GM12878 (cell line): ENCODE measurements around the gene STRA6.

ENCODE experiments used
- ATF2 ChIP-seq: IDR thresholded peaks from 2 replicates; pipeline ENCODE4 v1.6.1; 2012; ENCODE audit warnings: low read length, inconsistent platforms
- BCL11A ChIP-seq: IDR thresholded peaks from 2 replicates; pipeline ENCODE4 v1.6.1; 2011; ENCODE audit warnings: low read depth, low read length
- CTCF ChIP-seq, 3 experiments: IDR thresholded peaks in 2 of 3; conservative IDR thresholded peaks in 1 of 3; 2 replicates each; pipeline ENCODE4 v1.5.1; 2011; ENCODE audit warnings: low read depth in 3 of 3, low read length in 3 of 3, mild to moderate bottlenecking in 3 of 3, control low read depth in 2 of 3, moderate library complexity in 2 of 3, inconsistent platforms in 1 of 3, mixed read lengths in 1 of 3; ENCODE audit not compliant: control insufficient read depth in 2 of 3, insufficient read depth in 1 of 3; ENCODE audit errors: extremely low read depth in 1 of 3
- MXI1 ChIP-seq: fragments of 150-350 bp; IDR thresholded peaks from 2 replicates; pipeline ENCODE4 v1.6.1; 2011; ENCODE audit warnings: low read depth, mild to moderate bottlenecking, inconsistent platforms, low read length, improper control_type of control experiment
- MYC ChIP-seq: IDR thresholded peaks from 2 replicates; pipeline ENCODE4 v1.6.1; 2011; ENCODE audit warnings: mild to moderate bottlenecking, low read length, moderate library complexity, inconsistent platforms; ENCODE audit not compliant: insufficient read depth, insufficient replicate concordance, insufficient read length, severe bottlenecking
- POLR2A ChIP-seq: IDR thresholded peaks from 2 replicates; pipeline ENCODE4 v1.6.1; 2011; ENCODE audit warnings: low read depth, mild to moderate bottlenecking, low read length
- POLR2AphosphoS2 ChIP-seq: IDR thresholded peaks from 2 replicates; pipeline ENCODE4 v1.6.1; 2011; ENCODE audit warnings: low read depth, mild to moderate bottlenecking, low read length, improper control_type of control experiment, moderate library complexity
- RAD21 ChIP-seq: IDR thresholded peaks from 2 replicates; pipeline ENCODE4 v1.6.1; 2011; ENCODE audit warnings: mild to moderate bottlenecking, low read depth, low read length, moderate library complexity; ENCODE audit not compliant: insufficient read depth
- SPI1 ChIP-seq: IDR thresholded peaks from 2 replicates; pipeline ENCODE4 v1.6.1; 2011; ENCODE audit warnings: low read depth, mild to moderate bottlenecking, low read length, moderate library complexity, borderline replicate concordance; ENCODE audit not compliant: insufficient read depth
- TAF1 ChIP-seq: IDR thresholded peaks from 2 replicates; pipeline ENCODE4 v1.6.1; 2011; ENCODE audit warnings: mild to moderate bottlenecking, low read depth, low read length, borderline replicate concordance

- TF ChIP-seq CTCF (IDR thresholded peaks at IDR 0.05 in 2 of 3, conservative IDR thresholded peaks at IDR 0.05 in 1 of 3; ENCODE audit: control insufficient read depth in 2 of 3, extremely low read depth in 1 of 3, insufficient read depth in 1 of 3, low read depth in 3 of 3, low read length in 3 of 3): no peak
- TF ChIP-seq BCL11A: no peak
- TF ChIP-seq POLR2AphosphoS2: no peak
- no peak for TF ChIP-seq ATF2
- no peak for TF ChIP-seq MXI1
- no peak for TF ChIP-seq TAF1
- no peak for TF ChIP-seq MYC
- TF ChIP-seq RAD21: no peak
- TF ChIP-seq POLR2A: no peak
- TF ChIP-seq SPI1: no peak
Observed at GRCh38 chr15:74174958-74175253, 27.7 kb downstream of the STRA6 start.
